WTC11 (cell line): ENCODE measurements around the gene GFY. TPM values are rescaled to one million over a fixed set of nuclear protein-coding genes. Genes with fewer than 3 reads are reported as not detected.

ENCODE experiments used
- ATAC-seq: fragments of 200-7000 bp; cut with Tn5 transposase; 2 replicates; pipeline ENCODE4 v1.10.0; 2021; ENCODE audit warnings: mild to moderate bottlenecking, moderate library complexity
- CTCF ChIA-PET: fragments of 300-600 bp; sonication (Branson Sonifier 250); formaldehyde crosslinking; loops from one replicate; lab custom pipeline; 2021; ENCODE audit warnings: antibody characterized with exemption; lab: Charles Lee
- POLR2A ChIA-PET: fragments of 350-600 bp; sonication (Branson Sonifier 250); formaldehyde crosslinking; loops from one replicate; lab custom pipeline; 2021; ENCODE audit warnings: antibody characterized with exemption; lab: Charles Lee
- DNase-seq: peaks from one replicate; pipeline ENCODE4 v3.0.0; 2021; ENCODE audit warnings: low spot score
- H3K27ac Mint-ChIP-seq: 2 replicates; pipeline ENCODE4 v1.8.0; 2021; ENCODE audit warnings: mixed read lengths
- H3K27me3 Mint-ChIP-seq: 2 replicates; pipeline ENCODE4 v1.8.0; 2021; ENCODE audit warnings: low read depth, mild to moderate bottlenecking, moderate library complexity, mixed read lengths
- H3K36me3 Mint-ChIP-seq: 2 replicates; pipeline ENCODE4 v1.8.0; 2021; ENCODE audit warnings: mixed read lengths
- H3K4me1 Mint-ChIP-seq: 2 replicates; pipeline ENCODE4 v1.8.0; 2022; ENCODE audit warnings: mixed read lengths
- H3K4me3 Mint-ChIP-seq: 2 replicates; pipeline ENCODE4 v1.8.0; 2021; ENCODE audit warnings: mild to moderate bottlenecking, moderate library complexity, mixed read lengths
- H3K9me3 Mint-ChIP-seq: 2 replicates; pipeline ENCODE4 v1.8.0; 2021; ENCODE audit warnings: mixed read lengths
- AFF4 ChIP-seq: sonication (generic); formaldehyde crosslinking; IDR thresholded peaks from 2 replicates; pipeline ENCODE4 v1.8.1; 2023; ENCODE audit warnings: mild to moderate bottlenecking, missing genetic modification reagents, borderline replicate concordance
- ARID4B ChIP-seq: sonication (generic); formaldehyde crosslinking; IDR thresholded peaks from 2 replicates; pipeline ENCODE4 v1.8.0; 2023; ENCODE audit warnings: missing genetic modification reagents, mild to moderate bottlenecking, borderline replicate concordance
- CREB1 ChIP-seq: sonication (generic); formaldehyde crosslinking; IDR thresholded peaks from 2 replicates; pipeline ENCODE4 v1.8.0; 2023; ENCODE audit warnings: mild to moderate bottlenecking, missing genetic modification reagents
- CREM ChIP-seq: sonication (generic); formaldehyde crosslinking; IDR thresholded peaks from 2 replicates; pipeline ENCODE4 v1.8.1; 2022; ENCODE audit warnings: mild to moderate bottlenecking, missing genetic modification reagents, moderate library complexity
- E2F4 ChIP-seq: sonication (generic); formaldehyde crosslinking; IDR thresholded peaks from 2 replicates; pipeline ENCODE4 v1.8.1; 2022; ENCODE audit warnings: low read depth, mild to moderate bottlenecking, moderate library complexity, missing genetic modification reagents, borderline replicate concordance
- EMX1 ChIP-seq: fragments of 250-450 bp; sonication (Bioruptor Pico); IDR thresholded peaks from 2 replicates; pipeline ENCODE4 v1.8.0; 2021; ENCODE audit warnings: mild to moderate bottlenecking
- ETV6 ChIP-seq: sonication (generic); formaldehyde crosslinking; IDR thresholded peaks from 2 replicates; pipeline ENCODE4 v1.8.1; 2022; ENCODE audit warnings: mild to moderate bottlenecking, missing genetic modification reagents
- FOXP1 ChIP-seq: sonication (generic); formaldehyde crosslinking; IDR thresholded peaks from 2 replicates; pipeline ENCODE4 v1.8.0; 2022; ENCODE audit warnings: missing genetic modification reagents, mild to moderate bottlenecking, moderate library complexity, borderline replicate concordance
- MYBL2 ChIP-seq: sonication (generic); formaldehyde crosslinking; IDR thresholded peaks from 2 replicates; pipeline ENCODE4 v1.8.1; 2023; ENCODE audit warnings: mild to moderate bottlenecking, moderate library complexity, missing genetic modification reagents
- NFE2L1 ChIP-seq: sonication (generic); formaldehyde crosslinking; IDR thresholded peaks from 2 replicates; pipeline ENCODE4 v1.8.1; 2023; ENCODE audit warnings: missing genetic modification reagents
- NR2C2 ChIP-seq: sonication (generic); formaldehyde crosslinking; IDR thresholded peaks from 2 replicates; pipeline ENCODE4 v1.8.0; 2022; ENCODE audit warnings: mild to moderate bottlenecking, missing genetic modification reagents
- NR3C1 ChIP-seq: sonication (generic); formaldehyde crosslinking; conservative IDR thresholded peaks from 2 replicates; pipeline ENCODE4 v1.8.1; 2023; ENCODE audit warnings: low read depth, mild to moderate bottlenecking, missing genetic modification reagents
- PRRX2 ChIP-seq: fragments of 250-450 bp; sonication (Bioruptor Pico); IDR thresholded peaks from 2 replicates; pipeline ENCODE4 v1.8.0; 2021; ENCODE audit warnings: mild to moderate bottlenecking
- SMAD3 ChIP-seq: sonication (generic); formaldehyde crosslinking; IDR thresholded peaks from 2 replicates; pipeline ENCODE4 v1.8.0; 2022; ENCODE audit warnings: missing genetic modification reagents, mild to moderate bottlenecking, borderline replicate concordance
- SMAD4 ChIP-seq: sonication (generic); formaldehyde crosslinking; IDR thresholded peaks from 2 replicates; pipeline ENCODE4 v1.8.0; 2022; ENCODE audit warnings: mild to moderate bottlenecking, missing genetic modification reagents
- TEAD1 ChIP-seq: sonication (generic); formaldehyde crosslinking; IDR thresholded peaks from 2 replicates; pipeline ENCODE4 v1.8.0; 2022; ENCODE audit warnings: mild to moderate bottlenecking, missing genetic modification reagents
- ZNF219 ChIP-seq: sonication (generic); formaldehyde crosslinking; IDR thresholded peaks from 2 replicates; pipeline ENCODE4 v1.8.0; 2023; ENCODE audit warnings: missing genetic modification reagents, mild to moderate bottlenecking, borderline replicate concordance
- ZNF232 ChIP-seq: sonication (generic); formaldehyde crosslinking; IDR thresholded peaks from 2 replicates; pipeline ENCODE4 v1.8.0; 2022; ENCODE audit warnings: mild to moderate bottlenecking, missing genetic modification reagents
- ZNF281 ChIP-seq: sonication (generic); formaldehyde crosslinking; IDR thresholded peaks from 2 replicates; pipeline ENCODE4 v1.8.0; 2023; ENCODE audit warnings: mild to moderate bottlenecking, missing genetic modification reagents
- ZNF317 ChIP-seq: sonication (generic); formaldehyde crosslinking; IDR thresholded peaks from 2 replicates; pipeline ENCODE4 v1.8.1; 2023; ENCODE audit warnings: low read depth, mild to moderate bottlenecking, moderate library complexity, missing genetic modification reagents, borderline replicate concordance
- ZNF396 ChIP-seq: fragments of 250-450 bp; sonication (Bioruptor Pico); IDR thresholded peaks from 2 replicates; pipeline ENCODE4 v1.8.0; 2021; ENCODE audit warnings: mild to moderate bottlenecking, moderate library complexity, borderline replicate concordance
- ZSCAN18 ChIP-seq: fragments of 250-450 bp; sonication (Bioruptor Pico); IDR thresholded peaks from 2 replicates; pipeline ENCODE4 v2.1.2; 2022; ENCODE audit warnings: mild to moderate bottlenecking, moderate library complexity
- total RNA-seq: library from RNA; stranded (reverse); gene quantifications from 3 replicates; pipeline ENCODE4 v1.2.3, GENCODE V29; 2021

Gene GFY
- total RNA-seq, 1 experiment from 2014 or later: 0.87 TPM

- TF ChIP-seq ETV6 (CRISPR knock-in tag) (0 out of 2 replicates have a peak, but pooled peaks have one; percentile 51), FOXP1 (0 out of 2 replicates have a peak, but pooled peaks have one; percentile 54), ZNF281 (CRISPR knock-in tag) (0 out of 2 replicates have a peak, but pooled peaks have one; percentile 34), CREB1 (CRISPR knock-in tag) (peak; percentile 23; the same call in 1 of the 2 replicates), ZNF317 (CRISPR knock-in tag) (no peak), EMX1 (CRISPR knock-in tag) (peak; percentile 84; the same call in 1 of the 2 replicates), NR2C2 (no peak), ZSCAN18 (CRISPR knock-in tag) (peak; percentile 81), NR3C1 (CRISPR knock-in tag) (no peak), PRRX2 (CRISPR knock-in tag) (peak; percentile 85; the same call in 1 of the 2 replicates), CREM (no peak), SMAD3 (CRISPR knock-in tag) (peak; percentile 47; the same call in 1 of the 2 replicates), MYBL2 (CRISPR knock-in tag) (0 out of 2 replicates have a peak, but pooled peaks have one; percentile 47), ZNF396 (CRISPR knock-in tag) (peak; percentile 91; the same call in 1 of the 2 replicates)
These were observed 21.6 kb upstream of the GFY start (continued) for GRCh38 chr19:49403404-49404187.

GRCh38 chr19:49407079-49407478 lies 18.1 kb upstream of the GFY start:
- Mint-ChIP-seq H3K4me1 (peaks cover 32% of the 10 kb centered on the region), H3K27me3 (peaks cover 9% of the 10 kb centered on the region; the same call in 1 of the 2 replicates), H3K36me3 (no peaks in the 10 kb centered on the region), H3K9me3 (no peaks in the 10 kb centered on the region), H3K27ac (no peak overlapping the region), H3K4me3 (no peak overlapping the region)
- CTCF ChIA-PET: interaction anchor here (0.6 to 1.6 kb wide), 3 partner anchors 10 to 45 kb away, joined by 3 to 11 read pairs (median 3); partner anchors contain the start of gene TEAD2
- ATAC-seq: no peak
- DNase-seq: no peak
- POLR2A ChIA-PET: no interaction called here
- TF ChIP-seq TEAD1 (CRISPR knock-in tag) (no peak), ZNF317 (CRISPR knock-in tag) (no peak), AFF4 (CRISPR knock-in tag) (no peak), E2F4 (no peak), ARID4B (CRISPR knock-in tag) (no peak), MYBL2 (CRISPR knock-in tag) (no peak), SMAD4 (no peak), ZNF219 (no peak), ZNF232 (CRISPR knock-in tag) (no peak), NFE2L1 (CRISPR knock-in tag) (no peak)
